ENCODE results near the gene DDX51. TPM values are rescaled to one million over a fixed set of nuclear protein-coding genes. Genes with fewer than 3 reads are reported as not detected.

DDX51 gene
- total and polyA plus RNA-seq, 2 of the 4 experiments (the other 2 are of a cell fraction): 3.8 to 14.5 TPM

DNA sequence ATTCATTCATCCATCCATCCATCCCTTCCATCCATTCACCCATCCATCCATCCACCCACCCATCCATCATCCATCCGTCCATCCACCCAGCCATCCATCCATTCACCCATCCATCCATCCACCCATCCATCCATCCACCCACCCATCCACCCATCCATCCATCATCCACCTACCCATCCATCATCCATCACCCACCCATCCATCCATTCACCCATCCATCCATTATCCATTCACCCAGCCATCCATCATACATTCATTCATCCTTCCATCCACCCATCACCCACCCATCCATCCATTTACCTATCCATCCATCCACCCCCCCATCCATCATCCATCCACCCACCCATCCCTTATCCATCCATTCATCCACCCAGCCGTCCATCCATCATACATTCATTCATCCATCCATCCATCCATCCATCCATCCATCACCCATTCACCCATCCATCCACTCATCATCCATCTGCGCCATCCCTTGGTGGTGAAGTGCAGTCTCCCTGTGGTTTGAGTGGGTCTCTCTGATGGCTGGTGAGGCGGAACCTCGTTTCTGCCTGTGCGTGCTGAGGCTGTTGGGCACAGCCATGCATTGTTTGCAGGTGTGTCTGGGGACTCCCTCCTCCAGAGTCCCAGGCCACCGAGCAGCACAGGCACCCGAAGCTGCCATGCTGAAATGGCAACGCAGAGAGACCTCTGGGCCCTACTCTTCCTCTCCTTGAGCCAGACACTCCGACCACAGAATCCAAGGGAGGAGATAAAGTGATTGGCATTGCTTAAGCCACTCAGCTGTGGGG is 22.9 kb upstream of the DDX51 start:
- Histone ChIP-seq H3K79me1 (ENCODE audit: low read depth in 1 of 2, low read length in 2 of 2) (no peaks in the 10 kb centered on the region), H3K9me1 (ENCODE audit: insufficient read depth, low read length) (peaks cover 5% of the 10 kb centered on the region; the same call in 1 of the 2 replicates), H4K20me1 (ENCODE audit: insufficient read depth, low read length) (peaks cover 11% of the 10 kb centered on the region; the same call in 1 of the 2 replicates), H2AK5ac (ENCODE audit: low read depth, low read length) (no peak overlapping the region), H3K23ac (ENCODE audit: low read depth, low read length) (no peak overlapping the region), H3K14ac (replicated peaks; ENCODE audit: low read depth, low read length) (no peak overlapping the region), H3K18ac (ENCODE audit: low read depth, low read length) (no peak overlapping the region), H3K4ac (ENCODE audit: low read depth, low read length) (no peak overlapping the region), H3K4me2 (ENCODE audit: low read depth, low read length) (no peak overlapping the region), H3K56ac (ENCODE audit: extremely low read depth, insufficient read depth, low read length) (no peak overlapping the region), H4K5ac (ENCODE audit: low read depth, low read length) (no peak overlapping the region), H2BK15ac (ENCODE audit: low read depth, low read length) (no peak overlapping the region), H3K4me1 (ENCODE audit: control insufficient read depth, insufficient read depth, low read length) (peaks cover 15% of the 10 kb centered on the region), H2BK120ac (ENCODE audit: low read depth, low read length) (no peak overlapping the region), H3K9ac (ENCODE audit: low read depth, low read length) (no peak overlapping the region), H3K9me3 (ENCODE audit: control insufficient read depth, insufficient read depth, low read length) (no peaks in the 10 kb centered on the region), H3K4me3 (ENCODE audit: insufficient read depth, low read depth, low read length) (no peak overlapping the region), H3K36me3 (ENCODE audit: control insufficient read depth, insufficient read depth, low read length) (no peaks in the 10 kb centered on the region), H4K8ac (ENCODE audit: low read depth in 2 of 2, low read length in 2 of 2) (no peak overlapping the region), H3K27ac (ENCODE audit: insufficient read depth, low read length) (no peak overlapping the region), H2AFZ (replicated peaks; ENCODE audit: low read length, poor library complexity) (no peak overlapping the region), H2AK9ac (replicated peaks; ENCODE audit: low read depth, low read length, poor library complexity) (no peak overlapping the region), H3K27me3 (ENCODE audit: control insufficient read depth, insufficient read depth, low read length) (peaks cover 22% of the 10 kb centered on the region; the same call in 1 of the 2 replicates), H2BK20ac (ENCODE audit: low read depth, low read length) (no peak overlapping the region), H2BK5ac (ENCODE audit: low read depth, low read length, poor library complexity, severe bottlenecking) (no peak overlapping the region), H4K91ac (ENCODE audit: insufficient read depth, low read depth, low read length) (no peak overlapping the region)
- ChIA-PET CTCF (no interaction called here), POLR2A (ENCODE audit: unreplicated experiment) (no interaction called here)
- in situ Hi-C loops (cut with MboI; ENCODE audit: low sequenced_read_pairs): no loop called here
- WGBS, 2 experiments (ENCODE audit: extremely low coverage in 2 of 2, insufficient read length in 1 of 2): 75% methylated on average over 1 of the region's 10 CpGs; no CpG with 5 or more reads in 1 of the 2 experiments
- ATAC-seq (ENCODE audit: low read depth) (no peak), DNase-seq (no peak)
- TF ChIP-seq, protein P1, sequence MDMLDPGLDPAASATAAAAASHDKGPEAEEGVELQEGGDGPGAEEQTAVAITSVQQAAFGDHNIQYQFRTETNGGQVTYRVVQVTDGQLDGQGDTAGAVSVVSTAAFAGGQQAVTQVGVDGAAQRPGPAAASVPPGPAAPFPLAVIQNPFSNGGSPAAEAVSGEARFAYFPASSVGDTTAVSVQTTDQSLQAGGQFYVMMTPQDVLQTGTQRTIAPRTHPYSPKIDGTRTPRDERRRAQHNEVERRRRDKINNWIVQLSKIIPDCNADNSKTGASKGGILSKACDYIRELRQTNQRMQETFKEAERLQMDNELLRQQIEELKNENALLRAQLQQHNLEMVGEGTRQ (IDR thresholded peaks at IDR 0.05; ENCODE audit: low read depth, low read length): no peak
- TF ChIP-seq MXI1 (IDR thresholded peaks at IDR 0.05; ENCODE audit: borderline replicate concordance, low read depth, low read length) (no peak), BHLHE40 (IDR thresholded peaks at IDR 0.05; ENCODE audit: low read depth, low read length) (no peak), RFX5 (IDR thresholded peaks at IDR 0.05; ENCODE audit: low read depth, low read length) (no peak), MAZ (IDR thresholded peaks at IDR 0.05; ENCODE audit: borderline replicate concordance, low read depth, low read length) (no peak), CHD1 (IDR thresholded peaks at IDR 0.05; ENCODE audit: low read depth, low read length) (no peak), RCOR1 (IDR thresholded peaks at IDR 0.05; ENCODE audit: insufficient replicate concordance, low read length) (no peak), MAFK (IDR thresholded peaks at IDR 0.05; ENCODE audit: low read depth, low read length) (no peak), RAD21 (IDR thresholded peaks at IDR 0.05; ENCODE audit: low read length) (no peak), ELK1 (IDR thresholded peaks at IDR 0.05; ENCODE audit: borderline replicate concordance, low read depth, low read length) (no peak), FOS (IDR thresholded peaks at IDR 0.05; ENCODE audit: low read depth, low read length) (no peak)
- dilution Hi-C loops (cut with HindIII; ENCODE audit: low sequenced_read_pairs, unreplicated experiment): no loop called here
- intact Hi-C loops (cut with micrococcal nuclease): no loop called here
- no TSS peak for BruUV-seq (replicated peaks)
